GM23248 (cell line): ENCODE measurements around the gene TMEM201.

Source experiments
- EZH2 ChIP-seq: fragments of 200-600 bp; sonication (generic); IDR thresholded peaks from 2 replicates; pipeline ENCODE4 v1.6.1; 2018; ENCODE audit warnings: antibody characterized with exemption, mild to moderate bottlenecking; ENCODE audit not compliant: insufficient read depth, poor library complexity, severe bottlenecking
- EZH2phosphoT487 ChIP-seq: fragments of 200-600 bp; sonication (generic); IDR thresholded peaks from 2 replicates; pipeline ENCODE4 v1.6.1; 2018; ENCODE audit warnings: antibody characterized with exemption, moderate library complexity, mild to moderate bottlenecking, low read depth; ENCODE audit not compliant: insufficient read depth

DNA sequence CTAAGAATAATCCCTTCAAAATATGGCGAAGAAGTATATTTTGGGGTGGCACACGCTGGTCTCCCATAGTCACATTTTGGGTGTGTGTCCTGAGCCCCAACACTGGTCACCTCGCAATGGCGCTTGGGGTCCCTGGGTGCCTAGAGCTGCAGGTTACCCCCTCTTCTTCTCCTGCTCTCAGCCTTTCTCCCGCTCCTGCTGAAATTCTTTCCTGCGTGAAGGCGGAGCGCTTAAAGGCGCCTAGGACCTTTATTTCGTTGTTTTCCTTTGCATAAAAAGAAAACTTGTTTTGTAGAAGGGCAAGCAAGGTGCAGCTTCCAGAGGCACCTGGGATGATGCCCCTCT is 62.5 kb downstream of the TMEM201 start:
- no peak for TF ChIP-seq EZH2phosphoT487
- TF ChIP-seq EZH2, result no peak
